Stimulated activated memory B cell treated with anti-CD40 and anti-IgM and Interleukin-4, amounts not matched to agents 10 μg/mL and 1 μg/mL and 100 μg/mL, for 72 hours (primary cell): Measurements from ENCODE around the gene MOCS1.

Source experiments
- ATAC-seq: fragments of 150-1000 bp; cut with Tn5 transposase; 2 replicates; pipeline ENCODE4 v1.10.0; 2021
- H3K27ac Mint-ChIP-seq: one replicate; pipeline ENCODE4 v1.8.0; 2022; ENCODE audit warnings: mild to moderate bottlenecking, mixed read lengths
- H3K27me3 Mint-ChIP-seq: one replicate; pipeline ENCODE4 v1.8.0; 2022; ENCODE audit warnings: mixed read lengths
- H3K36me3 Mint-ChIP-seq: one replicate; pipeline ENCODE4 v1.8.0; 2022; ENCODE audit warnings: mixed read lengths
- H3K4me1 Mint-ChIP-seq: one replicate; pipeline ENCODE4 v1.8.0; 2022; ENCODE audit warnings: mixed read lengths
- H3K4me3 Mint-ChIP-seq: one replicate; pipeline ENCODE4 v1.8.0; 2022; ENCODE audit warnings: mild to moderate bottlenecking, moderate library complexity, mixed read lengths
- H3K9me3 Mint-ChIP-seq: one replicate; pipeline ENCODE4 v1.8.0; 2022; ENCODE audit warnings: mixed read lengths

Gene MOCS1

DNA sequence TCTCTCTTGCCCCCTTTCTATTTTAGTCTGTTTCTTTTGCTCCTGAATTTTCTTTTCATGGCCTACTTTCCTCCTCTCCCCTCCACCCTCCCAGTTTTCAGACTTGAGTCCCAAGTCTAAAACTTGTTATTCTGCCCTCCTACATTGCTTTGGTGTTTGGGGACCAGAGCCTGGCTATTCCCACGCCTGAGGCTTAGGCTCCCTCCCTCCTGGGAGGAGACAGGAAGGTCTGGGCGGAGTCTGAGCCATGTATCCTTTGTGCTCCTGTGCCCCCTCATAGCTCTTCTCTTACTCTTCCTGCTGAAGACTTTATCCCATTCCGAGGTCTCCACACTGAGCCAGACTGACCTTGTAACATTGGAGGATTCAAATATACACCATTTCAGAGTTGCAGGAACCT, 72.6 kb downstream of the MOCS1 start:
- Mint-ChIP-seq H3K4me3 (no peak overlapping the region), H3K36me3 (no peaks in the 10 kb centered on the region), H3K4me1 (no peaks in the 10 kb centered on the region), H3K27ac (no peak overlapping the region), H3K9me3 (no peaks in the 10 kb centered on the region), H3K27me3 (peaks cover 52% of the 10 kb centered on the region)
- ATAC-seq, result no peak

DNA sequence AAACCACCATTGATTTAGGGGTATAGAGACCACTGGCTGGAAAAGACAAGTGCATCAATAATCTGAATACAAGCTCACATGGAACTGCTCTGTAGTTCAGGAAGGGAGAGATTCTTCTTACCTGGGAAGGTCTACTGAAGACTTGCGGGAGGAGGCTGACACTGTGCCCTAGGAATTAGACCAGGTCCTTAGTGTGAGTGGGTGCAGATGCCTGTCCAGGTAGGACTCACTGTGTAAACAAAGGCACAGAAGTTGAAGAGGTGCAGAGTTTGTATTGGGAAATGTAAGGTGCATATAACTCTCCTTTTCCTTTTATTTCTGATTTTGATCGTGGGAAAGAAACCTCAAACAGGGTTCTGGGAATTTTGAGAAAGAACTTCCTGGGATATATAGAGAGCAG, 75.2 kb downstream of the MOCS1 start:
- peaks cover 52% of the 10 kb centered on the region for H3K27me3 Mint-ChIP-seq
- H3K4me1 Mint-ChIP-seq, result no peaks in the 10 kb centered on the region
- no peak overlapping the region for H3K4me3 Mint-ChIP-seq
- no peak overlapping the region for H3K27ac Mint-ChIP-seq
- H3K9me3 Mint-ChIP-seq, result no peaks in the 10 kb centered on the region
- H3K36me3 Mint-ChIP-seq, result no peaks in the 10 kb centered on the region
- ATAC-seq, result no peak

GRCh38 chr6:39855356-39855995, 78.8 kb downstream of the MOCS1 start:
- ATAC-seq, result no peak
- no peaks in the 10 kb centered on the region for H3K4me1 Mint-ChIP-seq
- H3K4me3 Mint-ChIP-seq, result no peak overlapping the region
- no peaks in the 10 kb centered on the region for H3K36me3 Mint-ChIP-seq
- H3K27ac Mint-ChIP-seq, result no peak overlapping the region
- peaks cover 29% of the 10 kb centered on the region for H3K27me3 Mint-ChIP-seq
- no peaks in the 10 kb centered on the region for H3K9me3 Mint-ChIP-seq
